Stimulated activated CD4-positive, alpha-beta T cell treated with anti-CD3 and anti-CD28 coated beads, TNF-alpha, amount 100 ng/mL, for 1 hour (primary cell): Measurements from ENCODE around the gene NCKAP5.

Experiments used
- DNase-seq, 3 donors: peaks; one replicate each; pipeline ENCODE4 v3.0.0-alpha.2; 2020; ENCODE audit warnings: low read depth in 3 of 3, low spot score in 1 of 3

NCKAP5 gene

GRCh38 chr2:133568172-133568571 lies at the start of gene NCKAP5:
TSS of gene NCKAP5 (minus strand) at chr2:133568463. CDS start at chr2:133517526, 50,937 bp downstream.
- no peak for DNase-seq

DNA sequence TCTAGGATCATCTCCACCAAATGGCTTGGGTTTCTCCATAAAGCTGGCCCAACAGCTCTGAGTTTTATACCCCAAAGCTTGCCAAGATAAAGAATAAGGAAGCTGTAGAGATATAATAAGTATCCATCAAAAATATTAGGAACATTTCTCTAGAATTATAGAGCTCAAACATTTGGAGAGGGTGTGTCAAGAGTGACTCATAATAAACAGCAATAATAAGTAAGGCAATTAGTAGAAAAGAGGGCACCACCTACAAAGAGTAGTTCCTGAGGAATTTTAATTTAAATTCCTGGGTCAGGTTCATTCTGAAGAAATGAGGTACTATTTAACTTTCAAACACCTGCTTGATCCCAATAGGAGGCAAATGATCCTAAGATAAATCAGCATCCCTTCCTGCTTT lies 41.4 kb upstream of the NCKAP5 start:
- no peak for DNase-seq

- no peak for DNase-seq
Measured at GRCh38 chr2:133608291-133608690, 40.0 kb upstream of the NCKAP5 start.

DNA sequence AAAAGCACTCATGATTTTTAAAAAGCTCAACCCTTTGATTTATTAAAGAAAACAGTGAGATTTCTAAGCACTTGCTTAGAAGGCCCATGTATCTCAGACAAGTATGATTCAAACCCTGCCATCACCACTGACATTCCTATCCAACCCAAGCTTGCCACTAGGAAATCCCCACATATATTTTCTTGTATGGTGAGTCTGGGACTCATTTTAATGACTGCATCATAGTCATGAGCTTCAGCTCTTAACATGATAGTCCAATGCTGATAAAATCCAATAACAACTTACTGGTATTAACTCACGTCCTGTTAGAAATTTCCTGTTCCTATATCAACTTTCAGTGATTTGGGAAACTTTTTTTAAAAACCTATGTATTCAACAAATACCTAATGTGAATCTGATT lies 39.4 kb upstream of the NCKAP5 start:
- DNase-seq = no peak

DNA sequence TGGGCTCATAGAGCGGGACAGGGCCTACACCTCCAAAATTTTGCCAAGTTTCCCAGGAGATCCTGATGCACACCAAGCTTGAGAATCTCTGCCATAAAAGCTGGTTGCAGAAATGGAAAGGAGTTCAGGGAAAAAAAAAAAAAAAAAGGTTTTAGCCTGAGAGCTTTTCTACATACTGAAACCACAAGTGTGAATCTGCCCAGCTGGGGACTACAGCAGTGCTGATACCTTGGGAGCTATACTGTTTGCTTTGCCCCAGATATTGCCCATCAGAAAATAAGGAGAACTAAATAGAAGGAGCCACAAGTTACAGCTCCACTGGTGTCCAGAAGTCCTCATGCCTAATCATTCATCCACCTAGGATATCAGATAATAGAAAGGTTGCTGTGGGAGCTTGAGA lies 38.4 kb upstream of the NCKAP5 start:
- no peak for DNase-seq

DNA sequence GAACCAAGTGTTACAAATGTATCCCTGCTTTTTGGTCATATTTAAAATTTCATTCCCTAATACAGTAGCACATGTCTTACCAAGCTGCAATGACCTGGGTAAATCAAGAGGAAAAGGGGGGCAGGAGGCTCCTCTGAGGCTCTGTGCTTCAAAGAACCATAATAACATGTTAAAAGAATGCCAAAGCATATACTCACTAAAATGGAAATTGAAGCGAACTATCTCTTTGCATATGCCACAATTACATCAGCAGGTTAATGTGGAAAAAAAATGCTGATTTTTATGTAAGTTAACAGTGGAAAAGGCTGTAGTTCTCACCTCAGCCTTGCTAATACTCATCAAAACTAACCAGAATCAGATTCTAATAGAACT lies 37.5 kb upstream of the NCKAP5 start:
- DNase-seq = no peak

GRCh38 chr2:133605011-133605765 lies 36.9 kb upstream of the NCKAP5 start:
- DNase-seq = no peak

DNA sequence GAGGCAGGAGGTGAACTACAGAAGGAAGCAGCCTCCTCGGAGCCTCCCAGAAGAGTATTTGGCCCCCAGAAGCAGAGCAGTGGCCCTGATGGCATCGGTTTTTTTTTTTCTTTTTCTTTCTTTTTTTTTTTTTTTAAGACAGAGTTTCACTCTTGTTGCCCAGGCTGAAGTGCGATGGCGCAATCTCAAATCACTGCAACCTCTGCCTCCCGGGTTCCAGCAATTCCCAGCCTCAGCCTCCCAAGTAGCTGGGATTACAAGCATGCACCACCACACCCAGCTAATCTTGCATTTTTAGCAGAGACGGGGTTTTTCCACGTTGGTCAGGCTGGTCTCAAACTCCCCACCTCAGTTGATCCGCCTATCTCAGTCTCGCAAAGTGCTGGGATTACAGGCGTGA lies 34.8 kb upstream of the NCKAP5 start:
- no peak for DNase-seq

DNA sequence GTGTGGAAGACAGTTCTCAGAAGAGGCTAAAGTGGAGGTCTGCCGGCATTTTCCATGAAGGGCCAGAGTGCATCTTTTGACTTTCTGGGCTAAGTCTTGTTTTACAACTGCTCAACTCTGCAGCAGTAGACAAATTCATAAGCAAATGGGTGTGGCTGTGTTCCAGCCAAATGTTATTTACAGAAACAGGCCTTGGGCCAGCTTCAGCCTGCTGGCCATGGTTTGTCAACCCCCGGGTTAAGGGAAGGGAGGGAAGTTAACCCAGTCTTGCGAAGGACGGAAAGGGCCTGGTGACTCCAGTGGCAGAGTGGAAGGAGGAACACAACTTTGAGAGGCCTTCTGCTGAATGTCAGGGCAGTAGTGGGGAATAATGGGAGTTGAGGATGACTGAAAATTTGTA lies 34.3 kb upstream of the NCKAP5 start:
- no peak for DNase-seq

- no peak for DNase-seq
Measured at GRCh38 chr2:133600266-133600928, 32.1 kb upstream of the NCKAP5 start.

GRCh38 chr2:133599811-133600210 lies 31.5 kb upstream of the NCKAP5 start:
- no peak for DNase-seq

GRCh38 chr2:133599211-133599803 lies 31.0 kb upstream of the NCKAP5 start:
- no peak for DNase-seq

GRCh38 chr2:133598769-133599168 lies 30.5 kb upstream of the NCKAP5 start:
- DNase-seq = no peak

- DNase-seq = no peak
Measured at GRCh38 chr2:133596701-133597393, 28.6 kb upstream of the NCKAP5 start.

- DNase-seq = no peak
Measured at GRCh38 chr2:133591164-133591563, 22.9 kb upstream of the NCKAP5 start.

DNA sequence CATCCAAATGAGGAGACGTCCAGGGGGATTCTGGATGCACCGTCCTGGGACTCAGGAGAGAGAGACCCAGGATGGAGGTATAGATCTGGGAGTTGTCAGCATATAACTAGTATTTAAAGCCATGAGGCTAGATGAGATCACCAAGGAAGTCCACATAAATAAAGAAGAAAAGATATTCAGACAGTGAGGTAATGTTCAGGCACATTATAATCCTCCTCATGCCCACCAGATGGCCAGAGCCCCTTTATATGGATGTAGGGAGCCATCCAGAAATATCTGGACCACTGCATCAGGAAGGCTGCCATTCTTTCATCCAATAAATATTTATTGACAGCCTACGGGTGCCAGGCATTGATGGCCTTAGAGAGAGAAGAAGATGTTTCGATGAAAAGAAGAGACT lies 21.2 kb upstream of the NCKAP5 start:
- no peak for DNase-seq

DNA sequence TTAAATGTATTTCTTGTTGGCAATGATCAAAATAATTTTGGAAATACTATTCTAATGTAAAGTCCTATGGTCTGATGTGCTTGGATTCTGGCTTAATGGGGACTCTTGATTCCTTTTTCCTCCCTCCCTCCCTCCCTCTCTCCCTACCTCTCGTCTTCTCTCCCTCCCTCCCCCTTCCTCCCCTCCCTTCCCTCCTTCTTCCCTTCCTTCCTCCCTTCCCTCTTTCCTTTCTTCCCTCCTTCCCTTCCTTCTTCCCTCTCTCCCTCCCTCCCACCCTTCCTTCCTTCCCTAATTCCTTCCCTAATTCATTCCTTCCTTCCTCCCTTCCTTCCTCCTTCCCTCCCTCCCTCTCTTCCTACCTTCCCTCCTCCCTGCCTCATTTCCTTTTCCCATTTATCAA lies 19.9 kb upstream of the NCKAP5 start:
- no peak for DNase-seq

DNA sequence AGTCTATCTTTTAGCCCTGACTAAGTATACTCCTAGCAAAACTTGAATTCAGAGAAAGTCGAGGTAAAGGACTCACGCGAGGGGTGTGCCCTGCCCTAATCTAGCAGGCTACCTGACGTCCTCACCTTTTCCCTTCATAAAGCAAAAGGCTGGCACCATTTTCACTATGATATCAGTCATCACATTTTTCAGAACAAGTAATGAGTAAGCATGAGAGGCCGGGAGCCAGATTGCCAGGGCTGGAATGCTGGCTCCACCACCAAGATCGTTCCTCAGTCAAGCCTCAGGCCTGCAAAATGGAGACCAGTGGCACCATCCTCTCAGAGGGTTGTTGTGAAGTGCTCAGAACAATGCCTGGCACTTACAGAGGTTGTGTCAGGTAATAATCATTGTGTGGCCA lies 18.7 kb upstream of the NCKAP5 start:
- no peak for DNase-seq

DNA sequence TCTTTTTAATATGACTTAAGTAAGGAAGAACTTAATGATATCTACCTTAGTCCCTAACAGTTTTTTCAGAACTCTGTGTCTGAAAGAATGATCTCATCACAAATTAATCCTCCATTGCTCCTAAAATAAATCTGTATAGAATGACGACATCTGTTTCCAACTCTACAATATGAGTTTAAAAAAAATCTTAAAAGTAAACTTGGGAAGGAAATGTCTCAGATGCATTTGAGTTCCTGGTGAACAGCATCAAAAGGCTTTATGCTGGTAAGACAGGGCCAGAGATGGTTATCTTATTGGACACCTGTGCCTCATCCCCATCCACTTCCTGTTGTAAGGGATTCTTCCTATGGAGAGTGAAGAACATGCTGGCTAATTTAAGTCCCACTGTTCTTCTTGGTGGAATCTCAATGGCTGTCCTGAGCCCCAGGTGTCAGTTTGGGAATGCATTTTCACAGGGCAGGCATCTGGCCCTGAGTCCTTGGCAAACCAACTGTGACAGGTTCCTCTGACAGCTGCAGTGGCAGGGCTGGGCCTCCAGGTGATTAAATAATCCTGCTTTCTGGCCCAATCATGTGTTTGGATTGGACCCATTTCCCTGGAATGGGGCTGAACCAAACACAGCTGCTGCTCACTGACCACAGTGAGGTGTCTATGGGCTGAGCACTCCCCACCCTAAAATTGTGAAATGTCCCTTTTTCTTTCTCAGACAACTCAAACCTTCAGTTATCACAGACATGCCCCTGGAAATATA lies 12.9 kb upstream of the NCKAP5 start:
- DNase-seq = no peak

GRCh38 chr2:133579274-133579673 lies 11.0 kb upstream of the NCKAP5 start:
- DNase-seq = no peak

DNA sequence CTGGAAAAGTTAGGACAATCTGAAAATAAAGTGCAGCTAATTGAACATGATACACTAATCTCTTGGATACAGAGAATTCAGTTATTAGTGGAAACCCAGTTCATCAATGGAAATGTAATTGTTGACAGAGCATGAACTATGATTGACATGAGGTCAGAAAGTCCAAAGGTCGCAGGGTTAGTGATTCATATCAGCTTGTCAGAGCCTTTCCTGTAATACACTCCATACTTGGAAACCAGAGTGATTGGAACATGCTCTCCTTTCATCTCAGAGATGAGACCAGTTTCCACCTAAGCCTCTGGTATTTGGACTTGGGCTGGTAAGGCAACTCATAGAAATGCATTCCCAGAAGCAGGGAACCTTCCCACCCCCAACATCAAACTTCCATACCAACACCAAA lies 8.5 kb upstream of the NCKAP5 start:
- no peak for DNase-seq
